LHCN-M2 (cell line): ENCODE data around the gene RYR1. TPM values are rescaled to one million over a fixed set of nuclear protein-coding genes. Genes with fewer than 3 reads are reported as not detected.
"Not testable (repeated sequence)": the region's sequence is repeated elsewhere in the genome, so short reads cannot be mapped to it uniquely, and the experiment has no call there.

Experiments used
- DNase-seq: peaks from one replicate; pipeline ENCODE4 v3.0.0-alpha.2; 2012; ENCODE audit warnings: low read depth
- total RNA-seq: library from RNA; depleted of rRNA; stranded (reverse); fragments of >200 nt; gene quantifications from 2 replicates; pipeline ENCODE4 v1.2.3, GENCODE V29; 2014

RYR1 gene
- total RNA-seq, 1 experiment from 2014 or later = 1.6 TPM

- DNase-seq = no peak
Observed at GRCh38 chr19:38561053-38561606, 127.6 kb downstream of the RYR1 start.

GRCh38 chr19:38561658-38562057 is 128.2 kb downstream of the RYR1 start:
- DNase-seq = no peak

DNA sequence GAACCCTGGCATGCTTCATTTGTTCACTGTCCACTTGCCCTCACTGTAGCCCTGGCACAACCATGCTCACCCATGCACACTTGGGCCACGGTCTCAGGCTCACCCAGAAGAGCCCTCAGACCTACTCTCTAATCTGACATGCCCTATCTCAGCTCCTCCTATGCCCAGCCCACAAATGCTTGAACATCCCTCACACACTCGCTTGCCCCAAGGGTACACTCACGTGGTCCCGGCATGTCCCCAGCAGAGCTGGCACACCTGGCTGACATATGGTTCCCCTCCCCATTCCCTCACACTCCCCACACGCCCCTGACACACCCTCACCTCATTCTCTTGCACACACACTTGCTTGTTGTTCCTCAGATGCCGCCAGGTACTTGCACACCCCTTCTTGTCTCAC is 128.6 kb downstream of the RYR1 start:
- DNase-seq = no peak

- no peak for DNase-seq
Observed at GRCh38 chr19:38563475-38563874, 130.0 kb downstream of the RYR1 start.

GRCh38 chr19:38564981-38565690 is 131.6 kb downstream of the RYR1 start:
- DNase-seq = no peak

GRCh38 chr19:38565691-38566105 is 132.2 kb downstream of the RYR1 start:
- no peak for DNase-seq

GRCh38 chr19:38569368-38569983 is 136.0 kb downstream of the RYR1 start:
- DNase-seq = no peak

DNA sequence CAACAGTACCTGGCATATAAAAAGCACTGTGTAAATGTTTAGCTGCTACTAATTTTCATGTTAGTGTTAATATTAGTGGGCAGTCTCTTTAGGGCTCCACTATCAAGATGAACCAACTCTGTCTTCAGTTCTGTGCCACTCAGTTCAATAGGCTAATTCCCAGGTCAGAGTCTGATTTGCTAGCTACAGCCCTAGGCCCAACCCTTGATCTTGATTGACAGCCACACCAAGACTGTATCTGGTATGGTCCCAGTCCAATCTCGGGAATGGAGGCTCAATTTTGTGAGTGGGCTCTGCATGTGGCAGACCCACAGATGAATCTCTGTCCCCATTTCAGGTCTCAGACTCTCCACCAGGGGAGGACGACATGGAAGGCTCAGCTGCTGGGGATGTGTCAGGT is 138.2 kb downstream of the RYR1 start:
- no peak for DNase-seq

- DNase-seq = no peak
Observed at GRCh38 chr19:38577826-38578225, 144.3 kb downstream of the RYR1 start.

DNA sequence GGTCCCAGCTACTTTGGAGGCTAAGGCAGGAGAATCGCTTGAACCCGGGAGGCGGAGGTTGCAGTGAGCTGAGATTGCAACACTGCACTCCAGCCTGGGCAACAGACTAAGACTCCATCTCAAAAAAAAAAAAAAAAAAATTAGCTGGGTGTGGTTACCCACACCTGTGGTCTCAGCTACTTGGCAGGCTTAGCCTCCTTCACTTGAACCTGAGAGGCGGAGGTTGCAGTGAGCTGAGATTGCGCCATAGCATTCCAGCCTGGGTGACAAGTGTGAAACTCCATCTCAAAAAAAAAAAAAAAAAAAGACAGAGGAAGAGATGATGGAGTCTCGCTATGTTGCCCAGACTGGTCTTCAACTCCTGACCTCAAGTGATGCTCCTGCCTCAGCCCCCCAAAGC is 145.8 kb downstream of the RYR1 start:
- not testable (repeated sequence) for DNase-seq

GRCh38 chr19:38580080-38580479 is 146.6 kb downstream of the RYR1 start:
- no peak for DNase-seq

DNA sequence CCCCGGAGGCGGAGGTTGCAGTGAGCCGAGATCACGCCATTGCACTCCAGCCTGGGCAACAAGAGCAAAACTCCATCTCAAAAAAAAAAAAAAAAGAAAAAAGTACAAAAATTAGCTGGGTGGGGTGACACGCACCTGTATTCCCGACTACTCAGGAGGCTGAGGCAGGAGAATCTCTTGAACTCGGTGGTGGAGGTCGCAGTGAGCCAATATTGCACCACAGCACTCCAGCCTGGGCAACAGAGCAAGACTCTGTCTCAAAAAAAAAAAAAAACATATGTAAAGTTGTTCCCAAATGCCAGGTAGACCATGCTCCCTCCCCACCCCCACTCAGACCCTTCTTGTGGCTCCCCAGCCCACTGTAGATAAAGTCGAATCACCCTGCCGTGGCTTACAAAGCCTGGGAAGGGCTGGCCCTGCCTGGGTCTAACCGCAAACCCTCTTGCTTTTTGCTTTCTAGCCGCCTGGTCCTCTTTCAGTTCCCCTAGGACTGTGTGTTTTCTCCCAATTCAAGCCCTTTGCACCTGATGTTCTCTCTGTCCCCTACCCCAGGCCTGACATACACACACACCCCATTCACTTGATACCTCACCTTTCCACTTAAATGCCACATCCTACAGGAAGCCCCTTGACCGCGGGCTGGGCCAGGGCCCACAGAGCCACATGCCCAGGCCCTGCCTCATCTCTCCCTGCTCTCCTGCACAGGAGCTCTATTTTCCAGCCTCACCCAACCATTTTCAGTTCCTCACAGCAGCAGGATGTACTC is 149.9 kb downstream of the RYR1 start:
- no peak for DNase-seq

DNA sequence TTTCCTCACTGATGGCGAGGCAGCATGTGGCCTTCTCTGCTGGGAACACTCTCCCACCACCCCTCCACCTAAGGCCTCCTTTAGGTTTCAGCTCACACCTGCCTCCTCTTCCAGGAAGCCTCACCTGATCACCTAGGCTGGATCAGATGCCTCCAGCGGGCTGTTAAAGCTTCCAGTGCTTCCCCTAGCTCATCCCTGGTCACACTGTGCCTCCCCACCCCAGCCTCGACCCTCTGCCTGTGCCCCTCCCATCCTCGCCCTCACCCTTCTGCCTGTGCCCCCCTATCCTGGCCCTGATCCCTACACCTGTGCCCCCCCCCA is 150.5 kb downstream of the RYR1 start:
- DNase-seq = no peak

DNA sequence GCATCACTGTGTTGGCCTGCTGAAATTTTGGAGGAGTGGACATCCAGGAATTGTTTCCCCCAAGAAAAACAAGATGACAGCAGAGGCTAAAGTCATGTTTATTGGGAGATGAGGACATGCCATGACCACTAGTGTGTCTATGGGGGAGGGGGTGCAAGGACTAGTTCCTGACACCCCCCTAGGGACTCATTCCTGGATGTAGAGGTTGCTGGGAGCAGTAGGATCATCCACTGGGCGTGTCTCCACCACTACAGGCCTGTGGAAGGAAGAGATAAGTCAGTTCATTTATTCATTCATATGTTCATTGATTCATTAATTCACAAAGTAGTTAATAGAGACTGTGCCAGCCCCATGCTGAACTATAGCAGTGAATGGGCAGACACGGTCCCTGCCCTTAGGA is 154.1 kb downstream of the RYR1 start:
- DNase-seq = no peak

DNA sequence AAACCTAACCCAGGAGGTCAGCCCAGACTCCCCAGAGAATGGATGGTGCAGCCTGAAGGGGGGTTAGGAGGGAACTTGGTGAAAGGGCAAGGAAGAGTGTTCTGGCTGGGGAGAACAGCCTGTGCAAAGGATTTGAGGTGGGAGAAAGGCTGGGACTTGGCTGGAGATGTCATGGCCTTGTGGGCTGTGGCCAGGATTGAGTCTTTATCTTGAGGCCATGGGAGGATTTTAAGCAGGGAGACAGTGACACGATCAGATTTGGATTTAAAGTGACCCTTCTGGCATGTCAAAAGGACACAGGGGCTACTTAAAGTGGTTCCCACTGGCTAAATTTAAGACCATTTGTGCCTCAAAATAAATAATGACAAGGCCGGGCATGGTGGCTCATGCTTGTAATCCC is 154.6 kb downstream of the RYR1 start:
- DNase-seq = no peak

- no peak for DNase-seq
Observed at GRCh38 chr19:38592940-38593339, 159.4 kb downstream of the RYR1 start.

DNA sequence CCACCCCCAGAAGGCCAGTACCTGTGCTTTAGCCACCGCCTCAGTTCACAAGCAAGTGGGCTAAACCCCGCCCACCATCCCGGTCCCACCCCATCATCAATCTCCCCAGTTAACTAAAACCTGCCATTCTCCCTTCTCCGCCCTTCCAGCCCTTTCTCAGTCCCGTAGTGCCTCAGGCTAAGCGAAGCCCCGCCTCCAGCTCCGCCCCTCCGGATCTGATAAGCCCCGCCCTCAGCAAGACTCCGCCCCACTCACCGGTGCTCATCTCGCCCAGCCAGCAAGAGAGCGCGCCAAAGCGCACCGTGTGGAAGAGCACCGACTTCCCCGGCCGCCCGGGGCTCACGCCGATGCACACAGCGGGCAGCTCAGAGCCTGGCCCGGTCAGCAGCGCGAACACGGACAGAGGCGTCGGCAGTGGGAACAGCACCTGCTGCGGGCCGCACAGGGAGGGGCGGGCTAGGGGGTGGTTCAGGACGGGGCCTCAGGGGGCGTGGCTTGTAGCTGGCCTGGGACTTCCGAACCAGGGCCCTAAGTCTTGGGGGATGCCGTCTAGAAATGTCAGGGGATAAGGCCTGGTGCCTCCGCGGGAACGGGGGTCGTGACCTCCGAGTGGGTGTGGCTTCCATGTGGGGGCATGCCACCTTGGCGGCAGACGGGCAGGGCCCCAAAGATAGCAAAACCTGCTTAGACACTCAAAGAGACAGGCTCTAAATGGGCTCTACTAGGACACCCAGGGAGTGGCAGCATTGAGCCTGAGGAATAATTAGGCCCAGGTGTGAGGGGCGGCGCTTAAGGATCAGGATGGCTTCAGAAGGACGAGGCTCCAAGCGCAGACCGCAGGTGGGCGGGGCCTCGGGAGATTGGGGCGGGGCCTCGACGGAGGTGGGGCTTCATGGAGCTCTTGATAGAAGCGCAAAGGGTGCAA is 162.8 kb downstream of the RYR1 start:
- DNase-seq = no peak

GRCh38 chr19:38597075-38597474 is 163.6 kb downstream of the RYR1 start:
- no peak for DNase-seq

DNA sequence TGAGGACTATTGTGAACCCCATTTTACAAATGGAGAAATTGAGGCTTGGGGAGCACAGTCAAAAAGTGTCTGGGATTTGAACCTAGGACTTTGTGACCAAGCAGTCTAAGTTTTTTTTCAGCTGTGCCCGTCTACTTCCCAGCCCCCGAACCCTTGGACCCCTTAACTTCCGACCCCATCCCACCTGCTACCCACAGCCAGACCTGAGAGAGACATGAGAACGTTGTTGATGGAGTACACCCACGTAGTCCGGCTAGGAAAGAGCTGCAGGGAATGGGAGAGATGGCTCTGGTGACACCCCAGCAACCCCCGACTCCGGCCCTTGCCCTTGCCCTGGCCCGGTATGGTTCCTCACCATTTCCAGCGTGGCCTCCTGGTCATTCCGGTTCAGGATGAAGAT is 166.2 kb downstream of the RYR1 start:
- no peak for DNase-seq

DNA sequence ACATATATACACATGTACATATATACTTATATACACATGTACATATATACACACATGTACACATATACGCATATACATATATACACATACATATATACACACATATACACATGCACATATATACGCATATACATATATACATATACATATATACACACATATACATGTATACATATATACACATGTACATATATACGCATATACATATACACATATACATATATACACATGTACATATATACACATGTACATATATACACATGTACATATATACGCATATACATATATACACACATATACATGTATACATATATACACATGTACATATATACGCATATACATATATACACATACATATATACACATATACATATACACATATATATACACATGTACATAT is 169.4 kb downstream of the RYR1 start:
- DNase-seq = not testable (repeated sequence)

- DNase-seq = no peak
Observed at GRCh38 chr19:38606131-38606530, 172.6 kb downstream of the RYR1 start.

- DNase-seq = no peak
Observed at GRCh38 chr19:38614289-38614688, 180.8 kb downstream of the RYR1 start.
